Vagina (tissue), 2 donors: ENCODE results near the gene STKLD1. TPM values are rescaled to one million over a fixed set of nuclear protein-coding genes. Genes with fewer than 3 reads are reported as not detected.

ENCODE experiments used
- DNase-seq, 2 donors: peaks; one replicate each; pipeline ENCODE4 v3.0.0-alpha.2; 2017; ENCODE audit errors: extremely low spot score in 2 of 2
- H3K27ac ChIP-seq: fragments of 200-600 bp; sonication (generic); one replicate; pipeline ENCODE4 v1.5.1; 2019
- H3K27me3 ChIP-seq: fragments of 200-600 bp; sonication (generic); one replicate; pipeline ENCODE4 v1.5.1; 2019
- H3K36me3 ChIP-seq, 2 donors: fragments of 200-600 bp; sonication (generic); one replicate each; pipeline ENCODE4 v1.5.1; 2017 to 2019
- H3K4me1 ChIP-seq: fragments of 200-600 bp; sonication (generic); one replicate; pipeline ENCODE4 v1.5.1; 2019
- H3K4me3 ChIP-seq, 2 donors: fragments of 200-600 bp; sonication (generic); 1 replicate in 1 of 2; 2 replicates in 1 of 2; pipeline ENCODE4 v1.5.1; 2016 to 2019
- H3K9me3 ChIP-seq: fragments of 200-600 bp; sonication (generic); one replicate; pipeline ENCODE4 v1.5.1; 2019
- CTCF ChIP-seq, 3 experiments: fragments of 450-650 bp in 2 of 3; fragments of 200-600 bp in 1 of 3; sonication (generic) in 1 of 3; IDR thresholded peaks; one replicate each; pipeline ENCODE4 v1.5.1; 2017 to 2019; ENCODE audit warnings: antibody characterized with exemption in 3 of 3, mild to moderate bottlenecking in 2 of 3, moderate library complexity in 2 of 3
- POLR2A ChIP-seq, 2 donors: fragments of 450-650 bp; IDR thresholded peaks; one replicate each; pipeline ENCODE4 v1.6.1; 2017; ENCODE audit warnings: antibody characterized with exemption in 2 of 2, mild to moderate bottlenecking in 2 of 2, moderate library complexity in 2 of 2
- POLR2AphosphoS5 ChIP-seq, 2 donors: sonication (generic); formaldehyde crosslinking; IDR thresholded peaks; one replicate each; pipeline ENCODE4 v1.9.0; 2017; ENCODE audit warnings: antibody characterized with exemption in 2 of 2, mild to moderate bottlenecking in 2 of 2, low read depth in 1 of 2; ENCODE audit not compliant: insufficient read depth in 1 of 2
- intact Hi-C: fragments of 100-400 bp; cut with DNase I; formaldehyde crosslinking; loops from one replicate; pipeline ENCODE4 v1.15.1; 2023
- total RNA-seq: library from RNA; depleted of rRNA; stranded (reverse); fragments of >200 nt; gene quantifications from one replicate; pipeline ENCODE4 v1.2.3, GENCODE V29; 2016

Gene STKLD1
- total RNA-seq, 1 donor from 2014 or later = not detected

DNA sequence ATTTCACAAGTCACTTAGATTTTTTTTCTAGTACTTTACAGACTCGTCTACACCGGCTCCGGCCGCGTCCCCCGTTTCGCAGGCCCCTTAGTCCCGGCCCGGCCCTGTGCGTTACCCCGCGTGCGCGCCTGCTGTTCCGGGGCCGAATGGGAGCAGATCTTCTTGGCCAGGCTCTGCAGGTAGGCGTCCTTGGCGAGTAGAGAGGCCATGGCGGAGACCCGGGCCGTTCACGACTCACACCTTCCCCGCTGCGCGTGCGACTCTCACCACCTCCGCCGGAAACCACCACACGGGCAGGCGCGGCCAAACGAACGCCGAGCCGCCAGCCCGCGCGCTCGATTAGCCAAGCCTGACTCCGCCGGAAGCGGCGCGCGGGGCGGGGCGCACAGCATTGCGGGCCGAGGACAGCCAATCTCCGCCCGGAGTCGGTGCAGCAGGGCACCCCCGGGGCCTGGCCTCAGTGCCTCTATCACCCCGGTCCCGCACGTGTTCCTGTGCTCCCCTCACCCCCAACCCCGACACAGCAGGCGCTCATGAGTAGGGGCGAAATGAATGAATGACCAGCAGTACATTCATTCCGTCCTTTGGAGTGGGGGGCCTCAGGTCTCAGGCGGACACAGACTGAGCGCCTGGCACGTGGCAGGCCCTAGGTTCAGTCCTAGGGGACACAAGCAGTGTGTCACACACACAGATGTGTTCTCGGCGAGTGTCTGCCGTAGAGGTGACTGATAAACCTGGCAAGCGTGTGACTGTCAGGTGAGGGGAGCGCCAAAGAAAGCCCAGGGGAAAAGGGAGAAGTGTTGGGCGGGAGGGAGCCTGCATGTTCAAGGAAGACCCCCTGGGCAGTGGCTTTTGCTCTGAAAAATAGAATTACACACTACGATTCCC is 40.0 kb upstream of the STKLD1 start, which contains the start of gene SURF6:
TSS of gene SURF6 (minus strand) at position 265 of the 888 bp plus-strand sequence. CDS start at position 209, 56 bp downstream.
- TF ChIP-seq POLR2A (IDR thresholded peaks at IDR 0.05) (peak in 1 of 2 donors; percentile 20), POLR2AphosphoS5 (IDR thresholded peaks at IDR 0.05; ENCODE audit: insufficient read depth in 1 of 2, low read depth in 1 of 2) (peak; percentile 88 to 97), CTCF (IDR thresholded peaks at IDR 0.05) (no peak)
- no peaks in the 10 kb centered on the region for H3K9me3 ChIP-seq
- H3K4me1 ChIP-seq = peaks cover 31% of the 10 kb centered on the region
- intact Hi-C loops = no loop called here
- H3K27ac ChIP-seq = peak within 1 kb of the TSS; percentile 49
- H3K36me3 ChIP-seq = peaks cover 0 to 47% of the 10 kb centered on the region in 2 donors
- no peak for DNase-seq
- peak within 1 kb of the TSS; percentile 84 to 91 for H3K4me3 ChIP-seq
- H3K27me3 ChIP-seq = no peaks in the 10 kb centered on the region

DNA sequence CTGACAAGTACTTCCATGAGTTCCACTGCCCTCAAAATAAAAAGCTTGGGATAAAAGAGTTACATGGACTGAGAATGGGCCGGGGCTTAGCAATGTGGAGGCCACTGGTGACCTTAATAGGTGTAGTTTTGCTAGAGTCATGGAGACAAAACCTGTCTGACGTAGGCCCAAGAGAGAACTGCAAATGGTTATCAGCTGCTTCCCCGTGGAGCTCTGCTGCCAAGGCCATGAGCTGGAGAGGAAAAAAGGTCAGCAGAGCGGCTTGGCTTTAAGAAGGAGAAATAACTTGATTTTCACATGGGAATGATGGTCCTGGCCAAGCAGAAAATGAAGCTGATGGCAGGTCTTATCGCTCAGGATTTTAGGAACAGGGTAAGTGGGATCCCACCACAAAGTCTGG is 36.5 kb upstream of the STKLD1 start:
- no peak for TF ChIP-seq POLR2AphosphoS5 (IDR thresholded peaks at IDR 0.05; ENCODE audit: insufficient read depth in 1 of 2, low read depth in 1 of 2)
- TF ChIP-seq POLR2A (IDR thresholded peaks at IDR 0.05) = no peak
- no peak for TF ChIP-seq CTCF (IDR thresholded peaks at IDR 0.05)
- peaks cover 0 to 50% of the 10 kb centered on the region in 2 donors for H3K36me3 ChIP-seq
- no peaks in the 10 kb centered on the region for H3K9me3 ChIP-seq
- H3K4me3 ChIP-seq = no peak overlapping the region
- intact Hi-C loops = no loop called here
- H3K27ac ChIP-seq = no peak overlapping the region
- no peaks in the 10 kb centered on the region for H3K27me3 ChIP-seq
- no peak for DNase-seq
- H3K4me1 ChIP-seq = peaks cover 18% of the 10 kb centered on the region

- Histone ChIP-seq H3K4me1 (peaks cover 11% of the 10 kb centered on the region), H3K27ac (no peak overlapping the region), H3K9me3 (no peaks in the 10 kb centered on the region), H3K4me3 (no peak overlapping the region), H3K27me3 (no peaks in the 10 kb centered on the region), H3K36me3 (peaks cover 0 to 56% of the 10 kb centered on the region in 2 donors)
- TF ChIP-seq POLR2A (IDR thresholded peaks at IDR 0.05) = no peak
- no peak for TF ChIP-seq POLR2AphosphoS5 (IDR thresholded peaks at IDR 0.05; ENCODE audit: insufficient read depth in 1 of 2, low read depth in 1 of 2)
- TF ChIP-seq CTCF (IDR thresholded peaks at IDR 0.05) = no peak
- no peak for DNase-seq
- intact Hi-C loops = no loop called here
Observed at GRCh38 chr9:133340256-133340655, 35.9 kb upstream of the STKLD1 start.

DNA sequence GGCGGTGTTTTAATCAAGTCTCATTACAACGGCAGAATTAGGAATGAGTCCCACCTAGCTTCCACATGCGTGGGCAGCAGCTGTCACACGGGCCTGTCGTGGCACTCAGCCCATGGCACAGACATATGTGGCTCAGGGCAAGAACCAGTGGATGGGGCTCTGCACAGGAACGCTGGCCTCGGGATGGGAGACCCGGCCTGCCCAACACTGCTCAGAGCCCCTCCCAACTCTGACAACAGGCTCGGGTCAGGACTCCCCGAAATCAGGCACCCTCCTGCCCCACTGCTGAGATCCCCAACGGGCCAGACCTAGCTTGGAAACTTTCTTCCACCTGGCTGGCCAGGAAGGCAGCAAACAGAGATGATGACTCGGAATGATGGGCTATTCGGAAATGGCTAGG is 35.2 kb upstream of the STKLD1 start:
- Histone ChIP-seq H3K4me3 (no peak overlapping the region), H3K27ac (no peak overlapping the region), H3K4me1 (peaks cover 11% of the 10 kb centered on the region), H3K27me3 (no peaks in the 10 kb centered on the region), H3K9me3 (no peaks in the 10 kb centered on the region), H3K36me3 (peaks cover 0 to 59% of the 10 kb centered on the region in 2 donors)
- intact Hi-C loops = no loop called here
- no peak for TF ChIP-seq POLR2A (IDR thresholded peaks at IDR 0.05)
- TF ChIP-seq POLR2AphosphoS5 (IDR thresholded peaks at IDR 0.05; ENCODE audit: insufficient read depth in 1 of 2, low read depth in 1 of 2) = no peak
- TF ChIP-seq CTCF (IDR thresholded peaks at IDR 0.05) = no peak
- DNase-seq = no peak
